Erythroblast (primary cell): ENCODE results near the gene CMKLR1.

Experiments
- GATA1 ChIP-seq: IDR thresholded peaks from 2 replicates; pipeline ENCODE4 v1.6.1; 2011; ENCODE audit warnings: low read depth, mild to moderate bottlenecking, control low read depth, low read length, moderate library complexity
- POLR2A ChIP-seq: IDR thresholded peaks from 2 replicates; pipeline ENCODE4 v1.6.1; 2011; ENCODE audit warnings: mild to moderate bottlenecking, low read length

DNA sequence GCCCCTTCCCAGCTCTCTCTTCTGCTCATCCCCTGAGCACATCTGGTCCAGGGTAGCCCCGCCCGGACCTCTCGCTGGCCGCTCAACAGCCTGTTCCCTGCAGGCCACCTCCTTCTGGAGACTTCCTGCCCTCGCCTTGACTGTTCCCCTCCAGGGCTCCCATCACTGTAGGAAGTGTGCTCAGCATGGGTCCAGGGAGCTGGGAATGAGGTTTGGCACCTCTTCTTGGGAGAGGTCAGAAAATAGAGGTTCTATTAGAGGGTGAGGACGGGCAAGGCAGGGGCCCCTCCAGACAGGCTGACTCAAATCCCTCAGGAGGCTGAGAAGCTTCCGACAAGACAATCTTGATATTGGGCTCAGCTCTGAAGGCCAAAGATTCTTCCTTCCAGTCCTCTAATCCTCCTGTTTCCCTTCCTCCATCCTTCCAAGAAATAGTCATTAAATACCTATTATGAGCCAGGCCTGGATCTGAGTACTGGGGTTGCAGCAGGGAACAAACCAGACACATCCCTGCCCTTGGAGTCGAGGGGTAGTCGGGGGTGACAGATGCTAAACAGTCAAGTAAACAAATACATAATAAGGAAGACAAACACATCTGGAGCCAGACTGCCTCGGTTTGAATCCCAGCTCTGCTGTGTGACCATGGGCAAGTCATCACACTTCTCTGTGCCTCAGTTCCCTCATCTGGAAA is 30.6 kb downstream of the CMKLR1 start:
- no peak for TF ChIP-seq POLR2A
- TF ChIP-seq GATA1 = no peak
